RWPE1 (cell line): Measurements from ENCODE around the gene HLCS.
A peak's percentile ranks its signal among the peaks of the same experiment; 100 is the strongest.

Experiments
- CTCF ChIA-PET: fragments of 350-600 bp; sonication (Branson Sonifier 250); formaldehyde crosslinking; extraction: SDS; loops from one replicate; lab custom pipeline; 2021; lab: Yijun Ruan, JAX
- POLR2A ChIA-PET: fragments of 400-600 bp; formaldehyde crosslinking; extraction: SDS; loops from one replicate; lab custom pipeline; 2020; ENCODE audit warnings: antibody characterized with exemption; ENCODE audit not compliant: low non-redundant PET; lab: Yijun Ruan, JAX
- DNase-seq: peaks from one replicate; pipeline ENCODE4 v3.0.0; 2012; ENCODE audit warnings: low spot score
- H3K27ac ChIP-seq: fragments of 450-650 bp; 2 replicates; pipeline ENCODE4 v1.5.1; 2017
- TF ChIP-seq, protein P1 (sequence below): fragments of 450-650 bp; conservative IDR thresholded peaks from 2 replicates; pipeline ENCODE4 v1.5.1; 2017; ENCODE audit warnings: low read depth, mild to moderate bottlenecking

Gene HLCS

DNA sequence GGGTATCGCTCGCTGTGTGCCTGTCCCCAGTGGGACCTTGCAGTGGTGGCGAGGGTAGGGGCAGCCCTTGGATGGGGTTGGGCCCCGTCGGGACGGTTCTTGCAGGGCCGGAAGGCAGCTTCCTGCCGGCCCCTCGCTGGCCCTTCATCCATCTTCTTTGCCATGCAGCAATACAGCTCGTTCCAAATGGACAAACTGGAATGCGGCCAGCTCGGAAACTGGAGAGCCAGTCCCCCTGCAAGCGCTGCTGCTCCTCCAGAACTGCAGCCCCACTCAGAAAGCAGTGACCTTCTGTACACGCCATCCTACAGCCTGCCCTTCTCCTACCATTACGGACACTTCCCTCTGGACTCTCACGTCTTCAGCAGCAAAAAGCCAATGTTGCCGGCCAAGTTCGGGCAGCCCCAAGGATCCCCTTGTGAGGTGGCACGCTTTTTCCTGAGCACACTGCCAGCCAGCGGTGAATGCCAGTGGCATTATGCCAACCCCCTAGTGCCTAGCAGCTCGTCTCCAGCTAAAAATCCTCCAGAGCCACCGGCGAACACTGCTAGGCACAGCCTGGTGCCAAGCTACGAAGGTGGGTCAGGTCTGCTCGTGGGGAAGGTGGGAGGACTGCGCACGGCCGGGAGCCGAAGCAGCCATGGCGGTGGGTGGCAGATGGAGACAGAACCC is 221.8 kb downstream of the HLCS start:
- ChIA-PET POLR2A (no interaction called here), CTCF (interaction anchor here (0.6 to 1.3 kb wide), 4 partner anchors 109 to 230 kb away, joined by 3 to 7 read pairs (median 3); no protein-coding TSS in a partner anchor)
- no peak for DNase-seq
- peak overlapping the region; percentile 27 for H3K27ac ChIP-seq
- TF ChIP-seq, protein P1, sequence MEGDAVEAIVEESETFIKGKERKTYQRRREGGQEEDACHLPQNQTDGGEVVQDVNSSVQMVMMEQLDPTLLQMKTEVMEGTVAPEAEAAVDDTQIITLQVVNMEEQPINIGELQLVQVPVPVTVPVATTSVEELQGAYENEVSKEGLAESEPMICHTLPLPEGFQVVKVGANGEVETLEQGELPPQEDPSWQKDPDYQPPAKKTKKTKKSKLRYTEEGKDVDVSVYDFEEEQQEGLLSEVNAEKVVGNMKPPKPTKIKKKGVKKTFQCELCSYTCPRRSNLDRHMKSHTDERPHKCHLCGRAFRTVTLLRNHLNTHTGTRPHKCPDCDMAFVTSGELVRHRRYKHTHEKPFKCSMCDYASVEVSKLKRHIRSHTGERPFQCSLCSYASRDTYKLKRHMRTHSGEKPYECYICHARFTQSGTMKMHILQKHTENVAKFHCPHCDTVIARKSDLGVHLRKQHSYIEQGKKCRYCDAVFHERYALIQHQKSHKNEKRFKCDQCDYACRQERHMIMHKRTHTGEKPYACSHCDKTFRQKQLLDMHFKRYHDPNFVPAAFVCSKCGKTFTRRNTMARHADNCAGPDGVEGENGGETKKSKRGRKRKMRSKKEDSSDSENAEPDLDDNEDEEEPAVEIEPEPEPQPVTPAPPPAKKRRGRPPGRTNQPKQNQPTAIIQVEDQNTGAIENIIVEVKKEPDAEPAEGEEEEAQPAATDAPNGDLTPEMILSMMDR, result no peak

DNA sequence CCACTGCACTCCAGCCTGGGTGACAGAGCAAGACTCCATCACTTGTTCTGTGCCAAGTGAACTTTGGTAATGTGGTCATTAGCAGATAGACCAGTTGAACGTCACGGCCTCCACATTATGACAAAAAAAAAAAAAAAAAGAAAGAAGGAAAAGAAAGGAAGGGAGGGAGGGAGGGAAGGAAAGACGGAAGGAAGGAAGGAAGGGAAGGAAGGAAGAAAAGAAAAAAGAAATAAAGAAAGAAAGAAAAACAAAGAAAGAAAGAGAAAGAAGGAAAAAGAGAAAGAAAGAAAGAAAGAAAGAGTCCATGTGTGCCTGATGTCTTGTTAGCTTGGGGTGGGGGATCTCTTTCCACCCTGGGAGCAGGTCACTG is 222.3 kb downstream of the HLCS start:
- CTCF ChIA-PET, result interaction anchor here (0.6 to 0.7 kb wide), 2 partner anchors 130 to 185 kb away, joined by 3 read pairs; no protein-coding TSS in a partner anchor
- POLR2A ChIA-PET, result no interaction called here
- DNase-seq, result no peak
- TF ChIP-seq, protein P1, result no peak
- peak overlapping the region; percentile 27 for H3K27ac ChIP-seq

DNA sequence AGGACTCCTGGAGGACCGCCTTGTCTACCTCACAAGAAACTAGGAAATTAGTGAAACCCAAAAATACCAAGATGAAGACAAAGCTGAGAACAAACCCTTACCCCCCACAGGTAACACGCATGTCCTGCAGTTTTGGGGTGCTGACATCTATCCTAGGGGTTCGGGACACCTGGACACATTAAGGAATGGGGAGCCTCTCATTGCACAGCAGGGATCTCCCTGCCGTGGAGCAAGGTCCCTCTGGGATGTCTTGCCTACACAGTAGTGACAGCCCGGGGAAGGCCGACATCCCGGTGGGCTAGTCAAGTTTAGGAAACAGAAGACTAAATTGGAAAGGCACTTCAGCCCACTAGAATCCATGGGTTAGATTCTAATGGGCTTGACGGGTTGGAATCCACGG is 223.0 kb downstream of the HLCS start:
- TF ChIP-seq, protein P1, result no peak
- POLR2A ChIA-PET, result no interaction called here
- peak overlapping the region; percentile 14; the same call in 1 of the 2 replicates for H3K27ac ChIP-seq
- CTCF ChIA-PET, result no interaction called here
- DNase-seq, result no peak

DNA sequence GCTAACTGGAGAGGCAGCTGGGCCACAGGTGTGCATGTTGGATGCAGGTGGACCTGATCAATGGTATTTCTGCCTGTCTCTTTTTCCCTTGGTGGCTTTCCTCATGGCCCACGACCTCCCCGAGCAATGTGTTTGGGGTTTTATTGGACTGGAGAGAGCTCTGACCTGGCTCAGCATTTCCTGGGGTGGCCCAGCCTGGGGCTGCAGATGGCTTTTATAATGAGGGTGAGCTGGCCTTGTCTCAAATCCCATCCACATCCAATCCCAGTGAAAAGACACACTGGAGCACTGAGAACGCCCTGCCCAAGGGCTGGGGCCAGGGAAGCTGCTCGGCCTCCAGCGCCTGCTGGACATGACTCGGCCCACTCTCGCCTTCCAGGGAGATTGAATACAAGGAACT is 223.5 kb downstream of the HLCS start:
- ChIA-PET POLR2A (no interaction called here), CTCF (no interaction called here)
- DNase-seq, result no peak
- peak overlapping the region; percentile 14 for H3K27ac ChIP-seq
- TF ChIP-seq, protein P1, result no peak

DNA sequence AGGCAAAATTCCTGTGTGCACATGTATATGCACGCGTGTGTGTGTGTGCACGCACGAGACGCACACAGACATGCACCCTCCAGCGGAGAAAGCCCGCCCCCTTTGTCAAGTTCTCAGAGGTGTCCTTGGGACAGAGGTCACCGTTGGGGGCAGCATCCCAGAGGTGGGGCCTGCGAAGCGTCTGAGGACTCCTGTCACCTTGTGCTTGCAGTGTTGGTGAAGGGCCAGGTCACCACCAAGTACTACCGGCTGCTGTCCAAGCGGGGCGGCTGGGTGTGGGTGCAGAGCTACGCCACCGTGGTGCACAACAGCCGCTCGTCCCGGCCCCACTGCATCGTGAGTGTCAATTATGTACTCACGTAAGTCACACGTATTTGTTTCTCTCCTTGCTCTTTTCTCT is 225.0 kb downstream of the HLCS start:
- no peak overlapping the region for H3K27ac ChIP-seq
- ChIA-PET CTCF (no interaction called here), POLR2A (no interaction called here)
- TF ChIP-seq, protein P1, result no peak
- DNase-seq, result no peak

DNA sequence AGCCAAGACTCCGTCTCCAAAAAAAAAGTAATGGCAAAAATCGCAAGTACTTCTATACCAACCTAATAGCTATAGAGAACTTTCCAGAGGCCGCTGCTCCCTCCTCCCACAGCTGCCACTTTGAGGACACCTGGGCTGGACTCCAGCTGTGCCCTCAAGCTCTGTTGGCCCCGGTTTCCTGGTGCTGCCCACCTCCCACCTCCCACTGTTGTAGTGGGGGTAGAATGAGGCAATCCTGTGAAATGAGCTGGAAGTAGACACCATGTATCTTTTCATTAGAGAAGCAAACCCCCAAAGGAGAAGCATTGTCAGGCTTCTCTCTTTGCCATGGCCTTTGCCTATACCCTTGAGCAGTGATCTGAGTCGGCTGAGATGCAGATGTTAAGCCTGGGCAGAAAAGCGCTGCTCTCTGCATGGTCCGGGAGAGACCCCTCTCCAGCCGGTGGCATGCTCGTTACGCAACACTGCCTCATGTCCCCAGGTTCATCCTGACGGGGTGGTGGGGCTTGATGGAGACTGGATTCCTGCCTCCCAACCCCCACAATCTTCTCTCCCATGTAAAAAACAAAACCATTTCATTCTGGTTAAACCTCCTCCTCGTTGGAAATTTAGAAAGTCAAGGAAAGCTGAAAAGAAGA is 227.9 kb downstream of the HLCS start:
- TF ChIP-seq, protein P1, result no peak
- DNase-seq, result no peak
- peak overlapping the region; percentile 26 for H3K27ac ChIP-seq
- ChIA-PET CTCF (no interaction called here), POLR2A (no interaction called here)
